Activated CD4-positive, alpha-beta T cell treated with anti-CD3 and anti-CD28 coated beads, Interleukin-2, amount 50 U/mL, for 1 hour (primary cell): ENCODE data around the gene GUSB.

ENCODE experiments used
- DNase-seq: peaks from one replicate; pipeline ENCODE4 v3.0.0-alpha.2; 2020

GUSB gene

DNA sequence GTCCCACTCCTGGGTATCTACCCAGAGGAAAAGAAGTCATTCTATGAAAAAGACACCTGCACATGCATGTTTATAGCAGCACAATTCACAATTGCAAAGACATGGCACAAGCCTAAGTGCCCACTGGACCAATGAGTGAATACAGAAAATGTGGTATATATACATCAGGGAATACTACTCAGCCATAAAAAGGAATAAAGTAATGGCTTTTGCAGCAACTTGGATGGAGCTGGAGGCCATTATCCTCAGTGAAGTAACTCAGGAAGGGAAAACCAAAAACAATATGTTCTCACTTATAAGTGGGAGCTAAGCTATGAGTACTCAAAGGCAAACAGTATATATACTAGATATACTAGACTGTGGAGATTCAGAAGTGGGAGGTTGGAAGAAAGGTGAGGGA is 55.4 kb downstream of the GUSB start:
- DNase-seq = no peak

DNA sequence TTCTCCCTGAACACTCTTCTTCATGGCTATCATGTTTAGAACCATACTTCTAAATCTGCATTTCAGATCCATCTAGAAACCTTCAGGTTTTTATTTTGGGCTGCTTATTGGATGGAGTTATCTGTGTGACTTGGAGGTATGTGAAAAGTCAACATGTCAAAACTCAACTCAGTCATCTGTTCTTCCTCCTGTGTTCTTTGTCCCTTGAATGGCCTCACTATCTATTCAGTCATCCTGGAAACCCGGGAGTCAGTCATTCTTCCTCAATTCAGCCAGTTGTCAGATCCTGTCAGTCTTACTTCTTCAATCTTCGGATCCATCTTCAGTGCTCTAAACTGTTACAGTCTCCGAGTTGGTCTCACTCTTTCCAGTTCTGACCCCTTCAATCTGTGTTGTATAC is 57.0 kb downstream of the GUSB start:
- no peak for DNase-seq

DNA sequence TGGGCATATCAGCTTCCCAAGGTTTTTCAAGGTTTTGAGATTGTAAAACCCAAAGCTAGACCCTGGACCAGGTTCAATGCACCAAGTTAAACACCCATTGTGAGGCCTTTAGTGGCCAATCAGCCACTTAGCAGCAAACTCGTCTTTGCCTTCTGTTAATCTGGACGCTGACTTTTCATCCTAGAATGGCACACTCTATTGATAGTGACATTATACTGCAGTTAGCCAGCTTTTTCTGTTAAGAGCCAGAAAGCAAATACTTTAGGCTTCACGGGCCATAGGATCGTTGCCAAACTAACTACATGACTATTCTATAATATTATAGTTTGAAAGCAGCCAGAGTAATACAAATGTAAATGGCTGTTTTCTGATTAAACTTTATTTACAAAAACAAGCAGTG is 57.8 kb downstream of the GUSB start:
- no peak for DNase-seq

DNA sequence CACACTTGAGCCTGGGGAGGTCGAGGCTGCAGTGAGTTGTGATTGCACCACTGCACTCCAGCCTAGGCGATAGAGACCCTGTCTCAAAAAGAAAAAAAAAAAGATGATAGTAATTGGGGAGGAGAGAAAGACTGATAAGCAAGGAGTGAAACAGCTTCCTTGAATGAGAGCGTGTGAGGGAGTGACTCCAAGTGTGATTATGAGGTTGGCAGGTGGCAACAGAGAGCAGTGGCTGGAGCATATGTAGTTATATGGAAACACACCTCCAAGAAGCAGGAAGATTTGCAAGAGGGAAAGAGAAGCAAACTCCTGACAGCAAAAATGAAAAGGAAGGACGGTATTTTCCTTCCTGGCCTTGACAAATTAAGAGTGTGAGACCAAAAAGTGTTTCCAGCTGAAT is 58.7 kb downstream of the GUSB start:
- no peak for DNase-seq

DNA sequence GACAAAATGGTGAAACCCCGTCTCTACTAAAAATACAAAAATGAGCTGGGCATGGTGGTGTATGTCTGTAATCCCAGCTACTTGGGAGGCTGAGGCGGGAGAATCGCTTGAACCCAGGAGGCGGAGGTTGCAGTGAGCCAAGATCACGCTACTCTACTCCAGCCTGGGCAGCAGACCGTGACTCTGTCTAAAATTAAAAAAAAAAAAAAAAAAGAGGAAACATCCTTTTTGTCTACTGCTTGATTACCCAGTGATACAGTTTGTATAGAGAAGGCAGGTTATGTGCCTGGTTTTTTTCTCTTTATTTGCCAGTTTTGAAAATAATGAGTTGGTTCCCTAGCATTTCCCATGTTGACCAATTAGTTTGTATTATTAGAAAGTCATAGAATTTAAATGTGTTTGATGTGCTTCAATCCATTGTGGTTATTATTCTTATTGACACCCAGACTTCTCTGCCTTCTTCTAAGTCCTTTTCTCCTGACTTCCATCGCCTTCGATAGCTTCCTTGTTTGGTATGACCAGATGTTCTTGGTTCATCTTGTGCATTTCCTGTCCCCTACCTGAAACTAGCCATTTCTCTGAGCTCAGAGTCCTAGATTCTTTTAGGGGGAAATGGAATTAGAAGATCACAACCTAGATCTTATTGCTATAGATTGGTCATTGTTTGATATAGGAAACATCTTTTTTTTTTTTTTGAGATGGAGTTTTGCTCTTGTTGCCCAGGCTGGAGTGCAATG is 65.9 kb downstream of the GUSB start:
- DNase-seq = no peak

DNA sequence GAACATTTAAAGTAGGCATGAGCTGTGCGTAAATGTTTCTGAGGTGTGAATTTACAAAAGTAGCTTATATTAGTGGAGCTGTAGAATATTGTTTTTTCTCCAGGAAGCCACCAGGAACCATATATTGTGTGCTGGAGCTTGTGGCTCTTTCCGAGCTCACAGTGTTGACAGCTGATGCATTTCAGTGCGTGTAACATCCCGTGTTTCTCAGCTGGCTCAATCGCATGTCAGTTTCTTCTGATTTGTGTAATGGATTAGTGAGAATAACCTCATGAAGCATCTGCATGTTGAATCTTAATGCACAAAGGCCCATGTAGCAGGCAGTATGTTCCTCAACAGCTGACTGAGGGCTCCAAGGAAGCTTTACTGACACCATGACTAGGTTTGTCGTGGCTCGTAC is 69.8 kb downstream of the GUSB start:
- no peak for DNase-seq
